T-helper 1 cell treated with Interleukin-12 subunit alpha and Interleukin-12 subunit beta and Interleukin-4 antibody, amounts not matched to agents 30 ng/mL and 1 ng/mL, for 36 hours (primary cell): Measurements from ENCODE around the gene SLCO3A1. TPM values are rescaled to one million over a fixed set of nuclear protein-coding genes. Genes with fewer than 3 reads are reported as not detected.

Experiments
- intact Hi-C: fragments of 100-400 bp; cut with micrococcal nuclease; formaldehyde crosslinking; loops from one replicate; pipeline ENCODE4 v1.15.1; 2024
- total RNA-seq: library from RNA; stranded (reverse); gene quantifications from 2 replicates; pipeline ENCODE4 v1.2.3, GENCODE V29; 2022

SLCO3A1 gene
- total RNA-seq, 1 donor from 2014 or later, result 35.2 TPM

- intact Hi-C loops, result no loop called here
Measured at GRCh38 chr15:91997163-91997562, 143.7 kb downstream of the SLCO3A1 start.

- intact Hi-C loops, result no loop called here
Measured at GRCh38 chr15:92000709-92001108, 147.2 kb downstream of the SLCO3A1 start.

GRCh38 chr15:92001307-92001706 is 147.8 kb downstream of the SLCO3A1 start:
- intact Hi-C loops, result no loop called here

- intact Hi-C loops, result no loop called here
Measured at GRCh38 chr15:92002666-92003065, 149.2 kb downstream of the SLCO3A1 start.

- intact Hi-C loops, result no loop called here
Measured at GRCh38 chr15:92003515-92004067, 150.1 kb downstream of the SLCO3A1 start.

GRCh38 chr15:92005154-92005553 is 151.6 kb downstream of the SLCO3A1 start:
- intact Hi-C loops, result loop anchor here (5.0 kb wide), 1 partner anchor 298 kb away; no protein-coding TSS in a partner anchor

- intact Hi-C loops, result loop anchor here (5.0 kb wide), 1 partner anchor 299 kb away; no protein-coding TSS in a partner anchor
Measured at GRCh38 chr15:92006186-92007028, 152.9 kb downstream of the SLCO3A1 start.

DNA sequence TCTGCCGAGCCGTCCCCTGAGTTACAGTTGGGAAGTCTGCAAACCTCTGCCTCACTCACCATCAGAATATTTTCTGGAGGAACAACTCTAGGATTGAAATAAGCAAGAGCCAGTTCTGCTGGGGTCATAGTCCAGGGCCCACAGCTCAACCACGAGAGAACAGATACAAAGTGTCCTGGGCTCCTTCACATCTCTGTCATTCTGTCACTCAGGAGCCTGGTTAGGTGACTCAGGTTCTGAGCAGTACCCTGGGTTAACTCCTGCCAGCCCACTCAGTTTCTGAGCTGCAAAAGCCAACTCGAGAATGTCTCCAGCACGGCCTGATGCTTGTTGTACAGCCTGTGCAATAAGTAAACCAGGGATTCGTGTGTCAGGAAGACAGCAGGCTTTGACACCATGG is 155.7 kb downstream of the SLCO3A1 start:
- intact Hi-C loops, result loop anchor here (5.0 kb wide), 1 partner anchor 302 kb away; no protein-coding TSS in a partner anchor

DNA sequence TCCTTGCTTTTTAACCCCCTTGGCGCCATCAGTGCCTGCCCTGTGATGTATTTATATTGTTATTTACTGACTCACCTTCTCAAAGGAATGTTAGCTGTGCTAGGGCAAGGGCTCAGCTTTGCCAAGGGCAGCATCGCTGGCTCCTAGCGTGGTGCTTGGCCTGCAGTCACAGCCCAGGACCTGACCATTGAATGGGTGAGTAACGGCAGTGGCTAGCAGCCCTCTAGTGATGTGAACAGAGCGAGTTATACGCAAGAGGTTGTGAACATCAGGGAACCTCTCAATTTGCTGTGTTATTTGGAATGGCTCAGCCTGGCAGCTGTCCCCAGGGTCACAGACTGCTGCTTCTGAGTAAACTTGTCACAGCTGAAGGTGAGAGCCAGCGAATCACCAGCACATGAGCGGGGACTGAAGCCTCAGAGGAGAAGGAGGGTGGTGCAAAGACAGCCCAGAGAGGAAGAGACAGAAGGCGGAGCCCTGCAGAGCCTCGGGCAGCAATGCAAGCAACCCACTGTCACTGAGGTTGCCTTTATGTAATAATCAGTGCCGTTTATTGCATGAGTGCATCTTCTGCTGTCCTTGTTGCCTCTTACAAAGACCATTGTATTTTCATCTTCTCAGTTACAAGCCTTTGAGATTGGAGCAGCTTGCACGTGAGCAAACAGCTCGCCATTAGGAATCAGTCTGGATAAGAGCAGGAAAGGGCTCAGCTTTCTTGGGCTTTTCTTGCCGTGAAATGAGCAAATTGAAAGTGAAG is 158.3 kb downstream of the SLCO3A1 start:
- intact Hi-C loops, result no loop called here

GRCh38 chr15:92012368-92012629 is 158.8 kb downstream of the SLCO3A1 start:
- intact Hi-C loops, result no loop called here

GRCh38 chr15:92012881-92013280 is 159.4 kb downstream of the SLCO3A1 start:
- intact Hi-C loops, result no loop called here

DNA sequence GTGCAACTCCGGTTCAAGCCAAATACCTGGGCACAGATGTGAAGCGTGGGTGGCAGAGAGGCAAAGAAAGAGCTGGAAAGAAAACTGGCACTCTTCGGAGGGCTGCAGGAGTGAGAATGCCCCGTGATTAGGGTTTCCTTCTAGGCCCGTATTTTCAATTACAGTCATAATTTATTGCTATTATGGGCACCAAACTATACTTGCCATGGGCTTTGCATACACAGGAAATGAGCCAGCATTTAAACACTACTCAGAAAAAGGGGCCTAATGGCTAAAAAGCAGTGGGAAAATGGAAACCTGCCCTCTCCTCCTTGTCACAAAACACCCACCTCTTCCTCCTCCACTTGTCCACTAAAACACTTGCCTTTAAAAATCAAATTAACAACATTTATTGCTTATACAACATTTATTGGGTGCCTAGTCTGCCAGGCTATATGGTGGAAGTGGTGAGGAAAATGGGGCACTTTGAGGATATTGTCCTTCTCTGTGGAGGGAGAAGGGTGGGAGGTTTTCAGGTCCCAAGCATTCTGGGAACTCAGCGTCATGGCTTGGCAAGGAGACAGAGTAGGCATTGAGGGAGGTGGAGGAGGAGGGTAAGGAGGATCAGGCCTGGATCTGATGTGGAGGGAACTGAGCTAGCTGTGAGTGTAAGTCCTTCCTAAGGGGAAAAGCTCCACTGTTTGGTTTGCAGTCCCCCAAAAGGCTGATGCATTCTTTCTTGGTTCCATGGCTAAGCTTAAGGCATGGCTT is 160.9 kb downstream of the SLCO3A1 start:
- intact Hi-C loops, result no loop called here

- intact Hi-C loops, result no loop called here
Measured at GRCh38 chr15:92017882-92018534, 164.5 kb downstream of the SLCO3A1 start.

- intact Hi-C loops, result no loop called here
Measured at GRCh38 chr15:92018535-92019239, 165.2 kb downstream of the SLCO3A1 start.

GRCh38 chr15:92019706-92020105 is 166.2 kb downstream of the SLCO3A1 start:
- intact Hi-C loops, result no loop called here

GRCh38 chr15:92020207-92020606 is 166.7 kb downstream of the SLCO3A1 start:
- intact Hi-C loops, result no loop called here

GRCh38 chr15:92020804-92021203 is 167.3 kb downstream of the SLCO3A1 start:
- intact Hi-C loops, result no loop called here

GRCh38 chr15:92021792-92022191 is 168.3 kb downstream of the SLCO3A1 start:
- intact Hi-C loops, result no loop called here

DNA sequence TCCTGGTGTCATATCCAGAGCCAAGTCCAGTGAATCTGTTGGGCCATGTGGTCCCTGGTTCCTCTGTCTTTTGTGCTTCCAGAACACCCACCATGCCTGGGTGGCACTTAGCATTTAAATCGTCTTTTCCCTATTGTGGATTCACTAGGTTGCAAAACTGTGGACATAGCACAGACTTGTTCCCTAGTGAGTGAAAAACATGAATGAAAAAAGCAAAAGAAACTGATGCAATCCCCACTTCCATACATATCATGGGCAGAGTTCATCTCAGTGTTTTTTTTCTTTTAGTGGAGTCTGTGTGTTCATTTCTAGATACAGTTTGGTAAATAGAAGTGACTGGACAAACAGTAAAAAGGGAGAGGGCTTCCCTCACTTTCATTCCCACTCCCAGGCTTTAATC is 170.5 kb downstream of the SLCO3A1 start:
- intact Hi-C loops, result no loop called here

DNA sequence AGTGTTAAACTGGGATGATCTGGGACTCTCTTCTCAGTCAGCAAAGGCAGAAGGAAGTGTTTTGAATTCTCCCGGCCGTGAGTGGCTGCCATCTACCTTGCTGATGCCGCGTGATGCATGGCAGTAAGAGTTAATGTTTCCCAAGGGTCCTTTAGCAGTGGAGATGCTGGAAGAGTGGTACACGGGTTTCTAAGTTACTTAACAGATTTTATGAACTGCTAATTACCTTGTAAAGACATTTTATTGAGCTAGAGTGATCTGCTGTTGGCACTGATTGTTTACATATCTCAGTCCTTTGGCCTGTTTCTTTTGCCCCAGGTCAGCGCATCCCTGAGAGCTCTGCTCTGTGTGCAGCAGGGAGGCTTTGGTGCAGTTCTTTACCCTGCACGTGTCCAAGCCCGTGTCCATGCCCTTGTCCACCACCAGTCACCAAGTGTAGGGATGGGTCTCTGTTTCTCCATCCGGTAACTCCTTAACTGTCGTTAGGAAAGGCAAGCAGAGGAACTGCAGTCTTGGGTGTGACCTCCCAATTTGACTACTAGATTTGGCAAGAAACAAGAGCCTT is 172.3 kb downstream of the SLCO3A1 start:
- intact Hi-C loops, result no loop called here
